ENCODE data around the gene PROSER3.

DNA sequence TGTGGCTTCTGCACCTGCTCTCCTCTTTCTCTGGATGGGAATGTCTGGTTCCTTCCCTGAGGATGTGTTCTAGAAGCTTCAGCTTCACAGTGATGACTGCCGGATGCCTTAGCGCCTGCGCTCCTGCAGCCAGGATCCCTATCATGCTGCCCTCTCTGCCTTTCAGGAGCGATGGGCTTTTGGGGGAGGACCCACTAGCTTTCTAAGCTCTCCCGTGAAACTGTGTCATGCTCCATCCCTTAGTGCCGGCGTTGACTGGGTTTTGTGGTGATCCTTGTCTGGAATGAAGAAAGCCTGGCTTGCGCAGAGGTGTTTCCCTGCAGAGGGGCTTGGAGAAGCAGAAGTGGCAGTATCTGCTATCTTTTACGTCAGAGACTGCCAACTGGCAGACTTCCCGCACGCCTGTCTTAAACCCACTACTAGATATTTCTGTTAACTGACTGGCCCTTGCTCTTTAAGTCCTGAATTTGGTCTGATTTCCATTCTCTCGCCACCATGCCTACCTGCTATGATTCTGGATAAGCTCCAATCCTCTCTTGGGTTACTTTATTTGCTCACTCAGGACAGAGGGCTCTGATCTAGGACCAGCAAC lies 44.0 kb upstream of the PROSER3 start:
- TF ChIP-seq, protein P1, sequence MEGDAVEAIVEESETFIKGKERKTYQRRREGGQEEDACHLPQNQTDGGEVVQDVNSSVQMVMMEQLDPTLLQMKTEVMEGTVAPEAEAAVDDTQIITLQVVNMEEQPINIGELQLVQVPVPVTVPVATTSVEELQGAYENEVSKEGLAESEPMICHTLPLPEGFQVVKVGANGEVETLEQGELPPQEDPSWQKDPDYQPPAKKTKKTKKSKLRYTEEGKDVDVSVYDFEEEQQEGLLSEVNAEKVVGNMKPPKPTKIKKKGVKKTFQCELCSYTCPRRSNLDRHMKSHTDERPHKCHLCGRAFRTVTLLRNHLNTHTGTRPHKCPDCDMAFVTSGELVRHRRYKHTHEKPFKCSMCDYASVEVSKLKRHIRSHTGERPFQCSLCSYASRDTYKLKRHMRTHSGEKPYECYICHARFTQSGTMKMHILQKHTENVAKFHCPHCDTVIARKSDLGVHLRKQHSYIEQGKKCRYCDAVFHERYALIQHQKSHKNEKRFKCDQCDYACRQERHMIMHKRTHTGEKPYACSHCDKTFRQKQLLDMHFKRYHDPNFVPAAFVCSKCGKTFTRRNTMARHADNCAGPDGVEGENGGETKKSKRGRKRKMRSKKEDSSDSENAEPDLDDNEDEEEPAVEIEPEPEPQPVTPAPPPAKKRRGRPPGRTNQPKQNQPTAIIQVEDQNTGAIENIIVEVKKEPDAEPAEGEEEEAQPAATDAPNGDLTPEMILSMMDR (IDR thresholded peaks at IDR 0.05): no peak
- TF ChIP-seq POLR2A (IDR thresholded peaks at IDR 0.05) (no peak), POLR2AphosphoS5 (IDR thresholded peaks at IDR 0.05) (no peak)
